Measurements from ENCODE around the gene AKAP8. TPM values are rescaled to one million over a fixed set of nuclear protein-coding genes. Genes with fewer than 3 reads are reported as not detected.
A peak's percentile ranks its signal among the peaks of the same experiment; 100 is the strongest.

AKAP8 gene
- total and polyA plus RNA-seq, 9 of the 15 experiments (the other 6 are each of a cell fraction or from before 2014, with no cell fraction given) = 3.4 to 56.5 (median 15.0) TPM

GRCh38 chr19:15378534-15379082 is 979 bp downstream of the AKAP8 start:
- under 1% methylated on average over 21 of the region's 22 CpGs for WGBS (ENCODE audit: insufficient coverage, low coverage, missing lambda C conversion rate)
- H3K36me3 ChIP-seq (ENCODE audit: control insufficient read depth, insufficient read depth, low read length) = peaks cover 50% of the 10 kb centered on the region; the same call in 2 of the 3 replicates
- ChIA-PET POLR2A (interaction anchor here (0.5 to 3.6 kb wide), 27 partner anchors 9 to 197 kb away, joined by 3 to 27 read pairs (median 4); partner anchors contain the start of gene AKAP8L), CTCF (ENCODE audit: low intra/inter-chr PET ratio) (no interaction called here)
- H3K9me3 ChIP-seq (replicated peaks; ENCODE audit: control insufficient read depth, insufficient read depth, low read depth, low read length) = no peaks in the 10 kb centered on the region
- intact Hi-C loops (cut with micrococcal nuclease) (loop anchor here (2.0 kb wide), 2 partner anchors 114 to 178 kb away; no protein-coding TSS in a partner anchor), in situ Hi-C loops (cut with MboI) (no loop called here)
- H3K4me3 ChIP-seq = peak overlapping the region; percentile 90
- H3K27me3 ChIP-seq (ENCODE audit: control insufficient read depth in 2 of 2, insufficient read depth in 2 of 2, low read length in 2 of 2) = no peaks in the 10 kb centered on the region; a peak in 1 of 5 replicates
- peak overlapping the region; percentile 98 for H3K4me2 ChIP-seq (ENCODE audit: insufficient read depth, low read length)
- H3K4me1 ChIP-seq (replicated peaks in 1 of 2; ENCODE audit: control insufficient read depth in 2 of 2, insufficient read depth in 2 of 2, low read length in 2 of 2) = peaks cover 16 to 44% of the 10 kb centered on the region in 2 experiments
- H3K79me2 ChIP-seq (ENCODE audit: control insufficient read depth, insufficient read depth, low read length) = peaks cover 59% of the 10 kb centered on the region
- peaks cover 30% of the 10 kb centered on the region for H4K20me1 ChIP-seq (replicated peaks; ENCODE audit: control insufficient read depth, insufficient read depth, low read length)
- DNase-seq (ENCODE audit: extremely low read depth in 1 of 4, low spot score in 3 of 4) = peak in 3 of 4 experiments; percentile 15 to 77 (median 54)
- H2AFZ ChIP-seq (ENCODE audit: low read depth, low read length) = peak overlapping the region; percentile 90
- BruUV-seq (replicated peaks) = TSS peak; percentile 74
- peak overlapping the region; percentile 89 for H3K27ac ChIP-seq (ENCODE audit: extremely low read depth, low read depth, low read length)
- H3K9me1 ChIP-seq (ENCODE audit: control insufficient read depth, insufficient read depth, low read length) = no peaks in the 10 kb centered on the region
- ATAC-seq = peak; percentile 44
- H3K9ac ChIP-seq (ENCODE audit: insufficient read depth in 1 of 2, low read depth in 2 of 2, low read length in 2 of 2) = peak overlapping the region; percentile 92 to 98
- FAIRE-seq = peak; percentile 86
- TF ChIP-seq TAF9B (IDR thresholded peaks at IDR 0.05; ENCODE audit: partially characterized antibody) = no peak
- peak; percentile 12; the same call in 1 of the 2 replicates for TF ChIP-seq CEBPG (CRISPR knock-in tag; IDR thresholded peaks at IDR 0.05)
- no peak for TF ChIP-seq CEBPG (tag; conservative IDR thresholded peaks at IDR 0.05 in 1 of 2, IDR thresholded peaks at IDR 0.05 in 1 of 2)
- TF ChIP-seq SP1 (CRISPR knock-in tag; IDR thresholded peaks at IDR 0.05) = peak; percentile 31; the same call in 1 of the 2 replicates
- no peak for TF ChIP-seq ZNF589 (CRISPR knock-in tag; IDR thresholded peaks at IDR 0.05; ENCODE audit: low read depth)
- TF ChIP-seq HDAC6 (IDR thresholded peaks at IDR 0.05; ENCODE audit: low read depth, low read length) = no peak
- no peak for TF ChIP-seq FOSL1 (tag; conservative IDR thresholded peaks at IDR 0.05)
- TF ChIP-seq ASH1L (IDR thresholded peaks at IDR 0.05; ENCODE audit: borderline replicate concordance, low read depth, partially characterized antibody) = peak; percentile 43
- no peak for TF ChIP-seq CREBBP (IDR thresholded peaks at IDR 0.05; ENCODE audit: low read depth, low read length)
- no peak for TF ChIP-seq TFE3 (CRISPR knock-in tag; IDR thresholded peaks at IDR 0.05)
- no peak for TF ChIP-seq POLR2AphosphoS2 (IDR thresholded peaks at IDR 0.05; ENCODE audit: low read length)
- no peak for TF ChIP-seq SPI1 (IDR thresholded peaks at IDR 0.05; ENCODE audit: borderline replicate concordance, low read depth, low read length)
- TF ChIP-seq NR2C1 (IDR thresholded peaks at IDR 0.05) = no peak
- no peak for TF ChIP-seq NR2C1 (tag; IDR thresholded peaks at IDR 0.05)
- TF ChIP-seq YBX1 (IDR thresholded peaks at IDR 0.05) = no peak
- no peak for TF ChIP-seq ZZZ3 (IDR thresholded peaks at IDR 0.05)
- no peak for TF ChIP-seq ZBTB7A (IDR thresholded peaks at IDR 0.05; ENCODE audit: borderline replicate concordance, control insufficient read depth, low read depth, low read length)
- TF ChIP-seq PHB (CRISPR knock-in tag; IDR thresholded peaks at IDR 0.05) = no peak
- TF ChIP-seq GMEB1 (CRISPR knock-in tag; IDR thresholded peaks at IDR 0.05) = no peak
- TF ChIP-seq NBN (IDR thresholded peaks at IDR 0.05; ENCODE audit: low read depth) = no peak
- TF ChIP-seq PRMT5 (CRISPR knock-in tag; IDR thresholded peaks at IDR 0.05) = no peak
- no peak for TF ChIP-seq DACH1 (IDR thresholded peaks at IDR 0.05; ENCODE audit: partially characterized antibody)
- TF ChIP-seq ZNF75A (CRISPR knock-in tag; IDR thresholded peaks at IDR 0.05) = no peak
